ENCODE results near the gene GNAT3. TPM values are rescaled to one million over a fixed set of nuclear protein-coding genes. Genes with fewer than 3 reads are reported as not detected.
A peak's percentile ranks its signal among the peaks of the same experiment; 100 is the strongest.

Gene GNAT3
- not detected for polyA plus RNA-seq (2012; ENCODE audit: insufficient read depth, insufficient read length)

DNA sequence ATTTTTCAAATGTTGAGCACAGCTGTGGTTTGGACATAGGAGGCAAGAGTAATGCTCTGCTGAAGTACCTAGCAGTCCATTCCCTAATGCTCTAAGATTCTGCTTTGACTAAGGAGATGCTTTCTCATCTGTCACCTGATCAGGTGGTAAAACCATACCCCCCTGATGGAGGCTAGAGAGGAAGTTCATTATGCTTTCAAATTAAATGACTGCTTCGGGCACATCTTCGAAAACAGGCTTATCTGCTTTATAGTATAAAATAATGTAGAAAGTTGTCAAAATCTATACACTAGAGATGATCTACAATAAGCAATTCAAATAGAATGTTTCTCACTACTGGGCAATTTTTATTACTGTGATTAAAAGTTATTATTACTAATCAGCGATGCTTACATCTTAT is at the start of gene GNAT3:
Gene GNAT3, minus strand, starts transcription at position 101 of the 400 bp plus-strand sequence. CDS start 138 bp downstream, outside the sequence.
- no peak within 1 kb of the TSS for H3K4me3 ChIP-seq (ENCODE audit: low read length)
- DNase-seq (ENCODE audit: low read depth, low spot score), result no peak

DNA sequence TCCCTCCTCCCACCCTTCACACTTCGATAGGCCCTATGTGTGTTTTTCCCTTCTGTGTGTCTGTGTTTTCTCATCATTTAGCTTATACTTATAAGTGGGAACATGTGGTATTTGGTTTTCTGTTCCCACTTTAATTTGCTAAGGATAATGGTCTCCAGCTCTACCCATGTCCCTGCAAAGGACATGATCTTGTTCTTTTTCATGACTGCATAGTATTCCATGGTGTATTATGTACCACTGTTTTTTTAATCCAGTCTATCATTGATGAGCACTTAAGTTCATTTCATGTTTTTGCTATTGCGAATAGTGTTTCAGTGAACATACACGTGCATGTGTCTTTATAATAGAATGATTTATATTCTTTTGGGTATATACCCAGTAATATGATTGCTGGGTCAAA is 46.3 kb upstream of the GNAT3 start:
- no peak for DNase-seq (ENCODE audit: low read depth, low spot score)
- no peak overlapping the region for H3K4me3 ChIP-seq (ENCODE audit: low read length)

DNA sequence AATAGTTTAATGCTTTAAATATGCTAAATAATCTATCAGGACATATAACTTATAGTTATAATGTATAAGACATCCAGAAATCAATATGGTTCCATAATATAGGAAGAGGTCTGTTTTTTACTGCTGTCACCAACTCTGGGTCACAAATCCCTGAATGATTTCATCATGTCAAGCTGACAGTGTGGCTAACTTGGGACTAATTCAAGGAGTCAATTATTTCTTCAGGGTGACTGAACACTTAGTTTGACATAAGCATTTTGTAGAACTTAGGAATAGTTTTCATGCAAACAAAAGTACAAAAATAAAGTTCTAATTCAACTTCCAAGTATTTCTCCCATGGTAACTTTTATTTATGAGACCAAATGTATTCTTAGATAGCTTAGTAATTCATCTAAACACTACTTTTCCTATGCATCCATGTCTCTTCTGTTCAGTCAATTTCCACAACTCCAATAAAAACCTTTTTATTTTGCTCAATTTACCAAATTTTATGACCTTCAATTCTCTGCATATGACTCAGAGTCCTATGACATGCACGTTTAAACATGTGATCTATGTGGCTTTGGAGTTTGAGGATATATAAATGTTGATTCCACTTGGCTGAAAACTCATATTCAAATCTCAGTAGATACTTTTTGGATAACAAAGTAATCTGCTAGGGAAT is 40.3 kb upstream of the GNAT3 start:
- no peak for DNase-seq (ENCODE audit: low read depth, low spot score)
- no peak overlapping the region for H3K4me3 ChIP-seq (ENCODE audit: low read length)

- H3K4me3 ChIP-seq (ENCODE audit: low read length), result no peak overlapping the region
- no peak for DNase-seq (ENCODE audit: low read depth, low spot score)
Observed at GRCh38 chr7:80550005-80550404, 38.1 kb upstream of the GNAT3 start.

- no peak for DNase-seq (ENCODE audit: low read depth, low spot score)
Observed at GRCh38 chr7:80548840-80549530, 37.1 kb upstream of the GNAT3 start.

DNA sequence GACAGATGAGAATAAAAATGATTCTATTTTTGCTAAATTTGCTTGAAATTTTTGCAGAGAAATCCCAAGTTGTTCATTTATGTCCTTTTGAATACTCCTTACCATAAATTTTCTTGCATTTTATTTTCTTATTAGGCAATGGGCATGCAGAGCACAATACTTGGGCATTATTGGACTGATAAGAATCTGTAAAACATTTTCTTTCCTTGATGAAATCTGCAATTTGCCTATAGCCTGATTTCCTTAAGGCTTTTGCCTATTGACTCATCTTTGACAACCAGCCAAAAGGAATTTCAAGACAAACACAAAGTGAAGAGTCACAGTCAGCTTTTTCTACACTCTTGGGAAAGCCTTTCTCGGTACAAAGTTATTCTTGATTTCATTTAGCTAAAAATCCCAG is 30.5 kb upstream of the GNAT3 start:
- no peak for DNase-seq (ENCODE audit: low read depth, low spot score)
- no peak overlapping the region for H3K4me3 ChIP-seq (ENCODE audit: low read length)

More at GRCh38 chr7:80548840-80549530, 37.1 kb upstream of the GNAT3 start:
- no peak overlapping the region for H3K4me3 ChIP-seq (ENCODE audit: low read length)

GRCh38 chr7:80540836-80541235 is 29.0 kb upstream of the GNAT3 start:
- no peak for DNase-seq (ENCODE audit: low read depth, low spot score)
- no peak overlapping the region for H3K4me3 ChIP-seq (ENCODE audit: low read length)

DNA sequence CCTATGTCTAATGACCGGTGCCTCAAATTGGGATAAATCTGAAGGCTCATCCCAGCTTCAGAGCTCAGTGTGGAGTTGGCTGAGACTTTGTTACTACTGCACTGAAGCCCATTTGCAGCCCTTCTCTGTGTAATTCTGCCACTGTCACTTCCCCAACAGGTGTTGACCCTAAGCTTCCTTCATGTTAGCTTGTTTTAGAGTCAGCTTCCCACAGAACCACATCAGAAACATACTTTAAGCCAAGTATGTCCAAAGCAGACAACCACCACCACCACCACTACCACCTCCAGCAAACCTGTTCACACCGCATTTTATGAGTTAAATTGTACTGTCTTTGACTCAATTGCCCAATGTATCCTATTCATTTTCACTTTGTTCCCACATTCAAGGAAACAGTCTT is 25.2 kb upstream of the GNAT3 start:
- peak; percentile 5 for DNase-seq (ENCODE audit: low read depth, low spot score)
- H3K4me3 ChIP-seq (ENCODE audit: low read length), result no peak overlapping the region

DNA sequence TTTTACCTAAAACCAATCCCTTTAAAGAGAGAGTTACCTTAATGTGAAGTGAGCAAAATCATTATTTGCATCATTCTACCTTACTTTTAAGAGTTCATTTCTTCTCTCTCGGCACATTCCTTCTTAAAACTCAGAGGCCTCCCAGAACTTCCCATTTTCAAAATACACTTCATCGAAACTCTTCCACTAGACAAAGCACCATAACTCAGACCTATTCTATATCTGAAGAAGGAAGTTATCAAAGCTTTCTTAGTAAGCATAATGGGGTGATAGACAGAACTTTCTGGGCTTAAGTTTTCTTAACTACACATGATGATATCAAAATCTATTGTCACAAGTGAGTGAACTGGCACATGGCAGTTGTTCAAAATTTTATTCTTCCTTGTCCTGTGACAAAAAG is 24.6 kb upstream of the GNAT3 start:
- no peak overlapping the region for H3K4me3 ChIP-seq (ENCODE audit: low read length)
- no peak for DNase-seq (ENCODE audit: low read depth, low spot score)

- H3K4me3 ChIP-seq (ENCODE audit: low read length), result no peak overlapping the region
- no peak for DNase-seq (ENCODE audit: low read depth, low spot score)
Observed at GRCh38 chr7:80533287-80533686, 21.4 kb upstream of the GNAT3 start.

DNA sequence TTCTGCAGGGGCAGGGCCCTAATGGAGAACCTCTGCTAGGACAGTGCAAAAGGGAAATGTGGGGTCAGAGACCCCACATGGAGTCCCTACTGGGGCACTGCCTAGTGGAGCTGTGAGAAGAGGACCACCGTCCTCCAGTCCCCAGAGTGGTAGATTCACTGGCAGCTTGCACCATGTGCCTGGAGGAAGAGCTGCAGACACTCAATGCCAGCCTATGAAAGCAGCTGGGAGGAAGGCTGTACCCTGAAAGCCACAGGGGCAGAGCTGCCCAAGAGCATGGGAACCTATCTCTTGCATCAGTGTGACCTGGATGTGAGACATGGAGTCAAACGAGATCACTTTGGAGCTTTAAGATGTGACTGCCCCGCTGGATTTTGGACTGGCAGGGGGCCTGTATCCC is 20.3 kb upstream of the GNAT3 start:
- DNase-seq (ENCODE audit: low read depth, low spot score), result no peak
- no peak overlapping the region for H3K4me3 ChIP-seq (ENCODE audit: low read length)

DNA sequence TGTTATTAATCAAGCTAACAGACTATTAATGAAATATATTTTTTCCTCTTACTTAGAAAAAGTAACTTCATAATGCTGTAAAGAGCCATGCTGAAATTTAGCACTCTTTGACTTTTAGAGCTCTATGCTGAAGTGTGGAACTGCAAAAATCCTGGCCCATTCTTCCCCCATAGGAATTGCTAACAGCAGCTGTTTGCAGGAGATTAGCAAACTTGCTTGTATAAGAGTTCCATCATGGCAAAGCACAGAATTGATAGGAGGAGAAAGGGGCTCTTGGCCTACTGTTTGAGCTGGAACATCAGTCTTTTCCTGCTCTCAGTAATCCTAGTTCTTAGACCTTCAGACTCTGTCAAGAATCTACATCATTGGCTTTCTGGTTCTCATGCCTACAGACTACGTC is 18.3 kb upstream of the GNAT3 start:
- H3K4me3 ChIP-seq (ENCODE audit: low read length), result no peak overlapping the region
- DNase-seq (ENCODE audit: low read depth, low spot score), result no peak

DNA sequence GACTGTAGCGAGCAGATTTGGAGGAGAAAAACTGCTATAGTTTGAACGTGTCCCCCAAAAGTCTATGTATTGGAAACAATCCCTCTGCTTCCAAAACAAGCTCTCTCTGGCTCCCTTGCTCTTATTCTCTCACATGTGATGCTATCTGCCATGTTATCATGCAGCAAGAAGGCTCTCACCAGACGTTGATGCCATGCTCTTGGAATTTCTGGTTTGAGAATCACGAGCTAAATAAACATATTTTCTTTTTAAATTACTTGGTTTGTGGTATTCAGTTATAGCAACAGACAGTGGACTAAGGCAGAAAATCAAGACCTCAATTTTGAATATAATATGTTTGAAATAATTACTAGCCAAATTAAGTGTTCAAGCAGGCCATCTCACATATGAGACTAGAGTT is 17.5 kb upstream of the GNAT3 start:
- DNase-seq (ENCODE audit: low read depth, low spot score), result no peak
- H3K4me3 ChIP-seq (ENCODE audit: low read length), result no peak overlapping the region

GRCh38 chr7:80528689-80529088 is 16.8 kb upstream of the GNAT3 start:
- no peak overlapping the region for H3K4me3 ChIP-seq (ENCODE audit: low read length)
- no peak for DNase-seq (ENCODE audit: low read depth, low spot score)

DNA sequence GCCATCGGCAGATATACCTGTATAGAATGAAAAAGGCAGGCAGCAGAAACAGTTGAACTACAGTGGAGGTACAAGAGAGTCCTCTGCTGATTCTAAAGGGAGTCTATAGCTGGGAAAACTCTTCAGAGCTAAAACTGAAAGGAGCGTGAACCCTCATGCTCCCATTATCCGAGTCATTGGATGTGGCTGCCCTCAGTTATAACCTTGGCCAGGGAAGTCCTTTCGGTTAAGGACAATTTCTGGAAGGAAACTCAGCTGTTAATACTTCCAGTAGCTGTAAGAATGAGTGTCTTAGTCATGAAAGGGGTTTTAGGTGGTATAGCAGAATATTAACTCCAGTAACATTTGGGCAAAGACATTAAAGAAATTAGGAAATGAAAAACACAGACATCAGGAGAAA is 14.6 kb upstream of the GNAT3 start:
- H3K4me3 ChIP-seq (ENCODE audit: low read length), result no peak overlapping the region
- no peak for DNase-seq (ENCODE audit: low read depth, low spot score)

DNA sequence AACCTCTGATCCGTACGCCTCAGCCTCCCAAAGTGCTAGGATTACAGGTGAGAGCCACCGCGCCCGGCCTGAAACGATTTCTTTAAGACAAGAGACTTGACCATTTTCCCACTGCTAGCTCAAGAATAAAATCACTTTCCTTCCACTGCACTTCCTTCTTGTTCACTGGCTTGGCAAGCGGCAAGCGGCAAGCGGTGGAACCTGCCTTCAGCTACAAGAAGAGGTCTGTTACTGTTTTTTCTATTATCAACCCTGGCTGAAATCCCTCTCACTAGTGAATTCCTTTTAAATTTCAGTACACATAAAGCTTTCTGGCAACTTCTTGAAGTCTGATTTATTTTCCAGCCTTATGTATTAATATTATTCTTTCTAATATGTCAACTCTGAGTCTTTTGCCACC is 12.8 kb upstream of the GNAT3 start:
- no peak for DNase-seq (ENCODE audit: low read depth, low spot score)
- H3K4me3 ChIP-seq (ENCODE audit: low read length), result no peak overlapping the region

GRCh38 chr7:80521809-80522208 is 9.9 kb upstream of the GNAT3 start:
- no peak for DNase-seq (ENCODE audit: low read depth, low spot score)
- H3K4me3 ChIP-seq (ENCODE audit: low read length), result no peak overlapping the region

- no peak for DNase-seq (ENCODE audit: low read depth, low spot score)
Observed at GRCh38 chr7:80520199-80520598, 8.3 kb upstream of the GNAT3 start.

DNA sequence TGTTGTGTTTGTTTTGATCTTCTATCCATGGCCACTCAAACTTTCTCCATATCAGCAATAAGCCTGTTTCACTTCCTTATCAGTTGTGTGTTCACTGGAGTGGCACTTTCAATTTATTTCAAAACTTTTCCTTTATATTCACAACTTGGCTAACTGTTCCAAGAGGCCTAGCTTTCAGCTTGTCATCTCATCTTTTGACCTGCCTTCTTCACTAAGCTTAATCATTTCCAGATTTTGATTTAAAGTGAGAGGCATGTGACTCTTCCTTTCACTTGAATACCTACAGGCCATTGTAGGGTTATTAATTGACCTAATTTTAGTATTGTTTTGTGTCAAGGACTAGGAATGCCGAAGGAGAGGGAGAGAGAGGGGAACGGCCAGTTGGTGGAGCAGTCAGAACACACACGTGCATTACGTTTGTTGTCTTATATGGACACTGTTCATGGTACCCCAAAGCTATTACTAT is 5.5 kb upstream of the GNAT3 start:
- no peak for DNase-seq (ENCODE audit: low read depth, low spot score)
- H3K4me3 ChIP-seq (ENCODE audit: low read length), result no peak overlapping the region

More at GRCh38 chr7:80520199-80520598, 8.3 kb upstream of the GNAT3 start:
- H3K4me3 ChIP-seq (ENCODE audit: low read length), result no peak overlapping the region

GRCh38 chr7:80515298-80515697 is 3.4 kb upstream of the GNAT3 start:
- H3K4me3 ChIP-seq (ENCODE audit: low read length), result no peak overlapping the region
- DNase-seq (ENCODE audit: low read depth, low spot score), result no peak

- no peak overlapping the region for H3K4me3 ChIP-seq (ENCODE audit: low read length)
- DNase-seq (ENCODE audit: low read depth, low spot score), result no peak
Observed at GRCh38 chr7:80510021-80510420, 1.8 kb downstream of the GNAT3 start.

Measured in Jurkat, Clone E6-1 (cell line).